Measurements from ENCODE around the gene SUSD4.
A peak's percentile ranks its signal among the peaks of the same experiment; 100 is the strongest.
"Not testable (repeated sequence)": the region's sequence is repeated elsewhere in the genome, so short reads cannot be mapped to it uniquely, and the experiment has no call there.

Gene SUSD4

DNA sequence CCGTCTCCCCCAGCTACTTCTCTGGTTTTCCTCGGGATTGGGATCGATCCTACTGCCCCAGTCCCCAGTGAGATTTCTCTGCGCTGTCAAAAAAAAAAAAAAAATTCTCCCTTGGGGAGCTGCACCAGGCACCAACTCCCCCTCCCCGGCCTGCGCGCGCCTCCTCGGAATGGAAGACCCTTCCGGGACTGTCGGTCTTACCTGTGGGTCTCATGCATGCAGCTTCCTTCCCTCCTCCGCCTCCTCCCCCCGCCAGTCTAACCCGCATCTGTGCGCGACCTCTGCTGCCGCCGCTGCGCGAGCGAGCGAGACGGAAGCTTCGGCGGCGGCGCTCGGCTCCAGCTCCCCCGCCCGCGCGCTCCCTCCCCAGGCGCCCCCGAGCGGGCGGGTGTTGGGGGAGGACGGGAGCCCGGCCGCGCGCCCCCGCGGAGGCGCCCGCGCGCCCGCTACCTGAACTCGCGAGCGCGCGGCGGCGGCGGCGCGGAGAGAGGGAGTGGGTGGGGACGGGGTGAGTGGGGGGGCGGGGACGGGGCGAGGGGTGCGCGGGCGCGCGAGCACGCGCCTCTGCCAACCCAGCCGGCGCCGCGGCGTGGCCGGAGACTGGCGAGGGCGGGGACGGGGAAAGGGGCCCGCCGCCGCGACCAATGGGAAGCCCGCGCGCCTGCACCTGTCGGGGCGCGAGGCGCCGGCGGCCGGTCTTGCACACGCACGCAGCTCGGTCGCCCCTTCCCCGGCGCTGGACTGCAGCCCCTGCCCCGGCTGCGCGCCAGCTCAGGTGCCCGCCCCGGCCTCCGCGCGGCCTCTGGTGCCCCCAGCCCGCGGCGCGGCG, at the start of gene SUSD4:
SUSD4 (minus strand) TSS at position 321 of the 829 bp plus-strand sequence. CDS start 751 bp downstream, outside the sequence.
- H3K4me1 Mint-ChIP-seq (ENCODE audit: low read depth) = peaks cover 2% of the 10 kb centered on the region
- H3K36me3 Mint-ChIP-seq (ENCODE audit: low read depth) = no peaks in the 10 kb centered on the region
- peak within 1 kb of the TSS; percentile 75 for H3K4me3 Mint-ChIP-seq
- H3K27ac Mint-ChIP-seq = no peak within 1 kb of the TSS
- H3K27me3 Mint-ChIP-seq (ENCODE audit: low read depth) = peaks cover 68% of the 10 kb centered on the region
- H3K9me3 Mint-ChIP-seq = no peaks in the 10 kb centered on the region

GRCh38 chr1:223413216-223413615, 49.2 kb upstream of the SUSD4 start:
- Mint-ChIP-seq H3K27me3 (ENCODE audit: low read depth) (peaks cover 10% of the 10 kb centered on the region), H3K36me3 (ENCODE audit: low read depth) (no peaks in the 10 kb centered on the region), H3K4me1 (ENCODE audit: low read depth) (no peaks in the 10 kb centered on the region), H3K4me3 (no peak overlapping the region), H3K27ac (no peak overlapping the region), H3K9me3 (no peaks in the 10 kb centered on the region)

GRCh38 chr1:223411710-223412109, 47.7 kb upstream of the SUSD4 start:
- H3K27ac Mint-ChIP-seq = no peak overlapping the region
- H3K4me1 Mint-ChIP-seq (ENCODE audit: low read depth) = no peaks in the 10 kb centered on the region
- no peak overlapping the region for H3K4me3 Mint-ChIP-seq
- H3K27me3 Mint-ChIP-seq (ENCODE audit: low read depth) = peaks cover 12% of the 10 kb centered on the region
- H3K36me3 Mint-ChIP-seq (ENCODE audit: low read depth) = no peaks in the 10 kb centered on the region
- H3K9me3 Mint-ChIP-seq = no peaks in the 10 kb centered on the region

DNA sequence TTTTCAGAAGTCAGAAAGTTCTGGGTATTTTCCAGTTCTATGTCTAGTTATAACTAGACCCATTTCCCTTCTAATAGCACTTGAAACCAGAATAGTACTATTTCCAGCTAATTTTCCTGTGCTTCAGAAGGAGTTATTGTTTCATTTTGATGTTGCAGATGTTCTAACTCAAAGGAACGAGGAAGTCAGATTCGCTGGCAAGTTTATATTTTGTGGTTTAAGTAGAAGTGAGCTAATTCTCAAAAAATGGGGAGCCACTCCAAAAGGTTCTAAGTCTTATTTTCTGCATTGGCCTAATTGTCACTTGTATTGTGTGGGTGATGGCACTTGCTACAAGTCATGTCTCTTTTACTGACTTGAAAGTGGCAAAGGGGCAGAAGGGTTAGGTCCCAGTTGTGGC, 47.3 kb upstream of the SUSD4 start:
- Mint-ChIP-seq H3K9me3 (no peaks in the 10 kb centered on the region), H3K27me3 (ENCODE audit: low read depth) (peaks cover 15% of the 10 kb centered on the region), H3K27ac (no peak overlapping the region), H3K4me1 (ENCODE audit: low read depth) (no peaks in the 10 kb centered on the region), H3K4me3 (no peak overlapping the region), H3K36me3 (ENCODE audit: low read depth) (no peaks in the 10 kb centered on the region)

- peaks cover 23% of the 10 kb centered on the region for H3K27me3 Mint-ChIP-seq (ENCODE audit: low read depth)
- no peak overlapping the region for H3K4me3 Mint-ChIP-seq
- no peaks in the 10 kb centered on the region for H3K36me3 Mint-ChIP-seq (ENCODE audit: low read depth)
- H3K4me1 Mint-ChIP-seq (ENCODE audit: low read depth) = no peaks in the 10 kb centered on the region
- no peak overlapping the region for H3K27ac Mint-ChIP-seq
- no peaks in the 10 kb centered on the region for H3K9me3 Mint-ChIP-seq
These were observed 46.1 kb upstream of the SUSD4 start for GRCh38 chr1:223410036-223410435.

- H3K27ac Mint-ChIP-seq = no peak overlapping the region
- no peaks in the 10 kb centered on the region for H3K36me3 Mint-ChIP-seq (ENCODE audit: low read depth)
- no peaks in the 10 kb centered on the region for H3K4me1 Mint-ChIP-seq (ENCODE audit: low read depth)
- peaks cover 16% of the 10 kb centered on the region for H3K27me3 Mint-ChIP-seq (ENCODE audit: low read depth)
- peaks cover 14% of the 10 kb centered on the region for H3K9me3 Mint-ChIP-seq
- H3K4me3 Mint-ChIP-seq = no peak overlapping the region
These were observed 41.5 kb upstream of the SUSD4 start for GRCh38 chr1:223405507-223405906.

GRCh38 chr1:223403184-223403815, 39.3 kb upstream of the SUSD4 start:
- no peaks in the 10 kb centered on the region for H3K36me3 Mint-ChIP-seq (ENCODE audit: low read depth)
- H3K4me1 Mint-ChIP-seq (ENCODE audit: low read depth) = no peaks in the 10 kb centered on the region
- H3K27ac Mint-ChIP-seq = no peak overlapping the region
- H3K4me3 Mint-ChIP-seq = no peak overlapping the region
- H3K9me3 Mint-ChIP-seq = peaks cover 14% of the 10 kb centered on the region
- peaks cover 16% of the 10 kb centered on the region for H3K27me3 Mint-ChIP-seq (ENCODE audit: low read depth)

DNA sequence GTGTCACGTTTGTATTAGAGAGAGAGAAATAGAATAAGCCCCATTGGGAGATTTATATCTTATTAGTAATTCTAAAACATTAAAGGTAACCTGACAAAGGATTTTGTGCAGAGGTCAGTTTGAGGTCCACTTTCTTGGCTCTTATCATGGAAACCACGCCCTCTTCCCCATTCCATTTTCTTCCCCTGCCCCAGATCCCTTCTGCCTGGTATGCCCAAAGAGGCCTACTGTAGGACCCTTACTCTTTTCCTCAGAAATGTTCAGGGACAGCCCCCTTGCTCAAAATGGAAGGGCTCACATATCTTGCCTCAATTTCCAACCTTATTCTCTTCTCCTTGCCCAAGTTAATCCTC, 38.8 kb upstream of the SUSD4 start:
- Mint-ChIP-seq H3K4me3 (no peak overlapping the region), H3K9me3 (peaks cover 14% of the 10 kb centered on the region), H3K27me3 (ENCODE audit: low read depth) (peaks cover 16% of the 10 kb centered on the region), H3K4me1 (ENCODE audit: low read depth) (no peaks in the 10 kb centered on the region), H3K36me3 (ENCODE audit: low read depth) (no peaks in the 10 kb centered on the region), H3K27ac (no peak overlapping the region)

- no peak overlapping the region for H3K27ac Mint-ChIP-seq
- peaks cover 16% of the 10 kb centered on the region for H3K27me3 Mint-ChIP-seq (ENCODE audit: low read depth)
- H3K36me3 Mint-ChIP-seq (ENCODE audit: low read depth) = no peaks in the 10 kb centered on the region
- H3K4me3 Mint-ChIP-seq = no peak overlapping the region
- H3K4me1 Mint-ChIP-seq (ENCODE audit: low read depth) = no peaks in the 10 kb centered on the region
- peaks cover 14% of the 10 kb centered on the region for H3K9me3 Mint-ChIP-seq
These were observed 38.2 kb upstream of the SUSD4 start for GRCh38 chr1:223401873-223402789.

- peaks cover 14% of the 10 kb centered on the region for H3K9me3 Mint-ChIP-seq
- H3K27me3 Mint-ChIP-seq (ENCODE audit: low read depth); H3K27ac Mint-ChIP-seq; H3K4me1 Mint-ChIP-seq (ENCODE audit: low read depth); H3K4me3 Mint-ChIP-seq; H3K36me3 Mint-ChIP-seq (ENCODE audit: low read depth): not testable (repeated sequence)
These were observed 35.4 kb upstream of the SUSD4 start for GRCh38 chr1:223399393-223399792.

DNA sequence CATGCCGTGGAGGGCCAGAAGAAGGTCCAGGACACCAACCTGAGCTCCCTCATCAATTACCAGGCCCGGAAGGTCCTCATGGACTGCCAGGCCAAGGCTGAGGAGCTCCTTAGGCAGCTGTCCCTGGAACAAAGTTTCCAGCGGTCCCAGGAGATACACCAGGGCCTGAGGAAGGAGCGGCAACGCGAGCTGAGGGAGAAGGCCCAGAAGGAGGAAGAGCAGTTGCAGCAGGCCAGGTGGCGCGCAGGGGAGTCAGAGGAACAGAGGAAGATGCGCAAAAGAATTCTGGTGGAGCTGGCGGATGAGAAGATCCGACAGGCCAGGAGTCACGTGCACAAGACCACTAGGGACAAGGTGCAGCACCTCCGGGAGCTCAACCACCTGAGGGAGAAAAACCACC, 30.7 kb upstream of the SUSD4 start:
- H3K9me3 Mint-ChIP-seq = no peaks in the 10 kb centered on the region
- no peak overlapping the region for H3K27ac Mint-ChIP-seq
- H3K4me1 Mint-ChIP-seq (ENCODE audit: low read depth) = no peaks in the 10 kb centered on the region
- H3K4me3 Mint-ChIP-seq = no peak overlapping the region
- H3K36me3 Mint-ChIP-seq (ENCODE audit: low read depth) = no peaks in the 10 kb centered on the region
- peaks cover 32% of the 10 kb centered on the region for H3K27me3 Mint-ChIP-seq (ENCODE audit: low read depth)

DNA sequence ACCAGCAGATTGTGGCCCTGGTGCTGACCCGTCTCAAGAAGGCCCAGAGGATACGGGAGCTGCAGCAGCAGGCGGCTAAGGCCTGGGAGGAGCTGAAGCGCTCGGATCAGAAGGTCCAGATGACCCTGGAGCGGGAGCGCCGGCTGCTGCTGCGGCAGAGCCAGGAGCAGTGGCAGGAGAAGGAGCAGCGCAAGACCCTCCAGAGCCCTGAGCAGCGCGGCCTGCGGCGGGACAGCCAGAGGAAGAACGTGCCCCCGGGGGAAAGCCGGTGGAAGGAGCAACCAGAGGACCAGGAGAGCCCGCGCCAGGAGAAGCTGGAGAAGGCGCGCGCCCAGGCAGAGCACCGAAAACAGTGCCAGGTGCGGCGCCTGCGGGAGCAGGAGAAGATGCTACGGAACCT, 30.3 kb upstream of the SUSD4 start:
- no peak overlapping the region for H3K27ac Mint-ChIP-seq
- no peaks in the 10 kb centered on the region for H3K36me3 Mint-ChIP-seq (ENCODE audit: low read depth)
- no peaks in the 10 kb centered on the region for H3K9me3 Mint-ChIP-seq
- H3K4me1 Mint-ChIP-seq (ENCODE audit: low read depth) = no peaks in the 10 kb centered on the region
- H3K27me3 Mint-ChIP-seq (ENCODE audit: low read depth) = peaks cover 36% of the 10 kb centered on the region
- no peak overlapping the region for H3K4me3 Mint-ChIP-seq

DNA sequence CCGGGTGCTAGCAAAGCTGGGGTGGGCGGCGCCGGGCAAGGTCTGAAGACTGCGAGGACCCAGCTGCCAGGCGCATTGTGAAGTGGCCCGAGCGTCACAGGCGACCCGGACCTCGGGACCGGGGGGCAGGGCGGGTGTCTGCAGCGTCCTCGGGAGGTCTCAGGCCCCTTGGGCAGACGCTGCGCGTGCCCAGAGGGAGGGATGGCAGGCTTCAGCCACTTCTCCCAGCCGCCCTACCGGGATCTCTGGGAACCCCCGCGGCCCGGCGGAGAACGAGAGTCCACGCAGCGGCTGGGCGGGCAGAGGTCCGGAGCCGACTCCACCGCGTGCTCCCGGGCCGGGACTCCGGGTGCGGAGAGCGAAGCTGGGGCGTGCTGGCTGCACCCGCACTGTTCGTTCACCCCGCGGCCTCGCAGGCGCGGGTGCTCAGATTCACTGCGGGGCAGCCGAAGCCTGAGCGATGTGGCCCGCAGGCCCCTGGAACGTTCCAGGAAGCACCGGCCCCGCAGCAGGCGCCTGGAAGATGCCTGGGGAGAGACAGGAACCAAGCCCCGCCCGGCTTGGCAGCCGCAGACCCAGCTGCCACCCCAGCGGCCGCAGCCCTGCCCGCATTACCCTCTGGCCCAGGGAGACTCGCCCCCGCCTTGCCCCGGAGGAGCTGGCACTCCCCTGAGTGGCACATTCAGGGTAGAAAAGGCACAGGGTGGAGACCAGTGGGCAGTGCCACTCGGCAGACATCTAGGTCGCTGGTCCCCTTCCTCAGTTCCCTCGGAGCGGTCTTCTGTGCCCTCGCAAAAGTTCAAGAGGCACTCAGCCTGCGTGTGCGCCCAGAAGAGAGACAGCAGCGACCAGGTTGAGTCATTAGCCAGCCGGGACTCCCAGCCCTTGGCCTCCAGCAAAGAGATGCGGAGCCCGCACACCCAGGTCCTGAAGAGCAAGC, 29.6 kb upstream of the SUSD4 start, which contains the start of gene CCDC185:
CCDC185 (plus strand) TSS at position 141 of the 940 bp plus-strand sequence; CDS start at position 202, 61 bp downstream.
- Mint-ChIP-seq H3K9me3 (no peaks in the 10 kb centered on the region), H3K4me1 (ENCODE audit: low read depth) (no peaks in the 10 kb centered on the region), H3K4me3 (no peak within 1 kb of the TSS), H3K36me3 (ENCODE audit: low read depth) (no peaks in the 10 kb centered on the region), H3K27ac (no peak within 1 kb of the TSS), H3K27me3 (ENCODE audit: low read depth) (peaks cover 37% of the 10 kb centered on the region)

GRCh38 chr1:223390618-223391017, 26.6 kb upstream of the SUSD4 start:
- Mint-ChIP-seq H3K4me1 (ENCODE audit: low read depth) (no peaks in the 10 kb centered on the region), H3K4me3 (no peak overlapping the region), H3K27me3 (ENCODE audit: low read depth) (peaks cover 37% of the 10 kb centered on the region), H3K9me3 (no peaks in the 10 kb centered on the region), H3K36me3 (ENCODE audit: low read depth) (no peaks in the 10 kb centered on the region), H3K27ac (no peak overlapping the region)

All from T-helper 1 cell treated with Interleukin-12 subunit alpha and Interleukin-12 subunit beta and Interleukin-4 antibody, amounts not matched to agents 30 μg/mL and 1 μg/mL, for 36 hours (primary cell).